Activated naive CD4-positive, alpha-beta T cell treated with anti-CD3 and anti-CD28 coated beads, Interleukin-2, amount 50 U/mL, for 72 hours (primary cell): ENCODE data around the gene CT45A1. TPM values are rescaled to one million over a fixed set of nuclear protein-coding genes. Genes with fewer than 3 reads are reported as not detected.

ENCODE experiments used
- total RNA-seq, 2 donors: library from RNA; stranded (reverse); gene quantifications; one replicate each; pipeline ENCODE4 v1.2.3, GENCODE V29; 2022

CT45A1 gene
- total RNA-seq, 2 donors from 2014 or later, result not detected

Other genes starting within 250 kb of the CT45A1 start
- gene INTS6L, start 193.0 kb upstream of the CT45A1 start, total RNA-seq, result 10 to 100 TPM; 26.0 to 30.3 TPM
- not detected for gene CT45A3, start 54.6 kb downstream of the CT45A1 start, total RNA-seq
- under 1 TPM in 1 of 2 donors, not detected in 1; 0.29 TPM for gene CT45A5, start 71.9 kb downstream of the CT45A1 start, total RNA-seq
- not detected for gene CT45A6, start 89.1 kb downstream of the CT45A1 start, total RNA-seq
- gene CT45A2, start 106.4 kb downstream of the CT45A1 start, total RNA-seq, result not detected
- not detected for gene CT45A7, start 123.6 kb downstream of the CT45A1 start, total RNA-seq
- gene CT45A8, start 140.9 kb downstream of the CT45A1 start, total RNA-seq, result not detected
- not detected for gene CT45A9, start 158.2 kb downstream of the CT45A1 start, total RNA-seq
- not detected for gene CT45A10, start 179.8 kb downstream of the CT45A1 start, total RNA-seq
- gene SAGE1, start 180.1 kb downstream of the CT45A1 start, total RNA-seq, result not detected